Measurements from ENCODE around the gene COBLL1. TPM values are rescaled to one million over a fixed set of nuclear protein-coding genes. Genes with fewer than 3 reads are reported as not detected.

Gene COBLL1
- total and polyA plus RNA-seq, 4 donors, result 12.6 to 31.3 (median 20.6) TPM

DNA sequence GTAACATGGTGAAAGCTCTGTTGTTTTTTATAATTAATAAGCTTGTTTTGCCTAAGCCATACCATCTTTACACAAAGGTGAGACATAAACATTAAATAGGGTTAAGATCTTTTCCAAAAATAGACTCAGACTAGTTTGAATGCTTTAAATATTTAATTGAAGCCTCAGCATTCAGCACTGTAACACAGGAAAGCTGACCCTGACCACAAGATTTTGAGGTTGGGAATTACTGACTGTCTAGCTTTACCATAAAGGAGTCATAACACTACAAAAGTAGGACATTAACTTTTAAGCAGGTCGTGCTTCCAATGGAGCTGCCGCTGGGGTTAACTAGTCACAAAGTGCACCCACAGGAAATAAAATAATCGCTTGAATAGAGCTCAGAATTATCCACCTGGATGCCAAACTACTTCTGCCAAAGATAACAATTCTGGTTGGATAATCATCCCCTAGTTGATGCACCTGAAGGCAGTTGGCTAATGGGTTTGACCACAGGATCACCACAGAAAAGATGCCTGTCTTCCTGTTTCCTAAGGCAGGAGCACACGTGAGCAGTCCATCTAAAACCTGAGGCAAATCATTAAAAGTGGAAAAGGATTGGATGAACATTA is 106.2 kb downstream of the COBLL1 start:
- WGBS (ENCODE audit: insufficient coverage), result 100% methylated on average over 1 of the region's 4 CpGs
- no peak overlapping the region for H3K27ac ChIP-seq (ENCODE audit: low read depth, low read length)

DNA sequence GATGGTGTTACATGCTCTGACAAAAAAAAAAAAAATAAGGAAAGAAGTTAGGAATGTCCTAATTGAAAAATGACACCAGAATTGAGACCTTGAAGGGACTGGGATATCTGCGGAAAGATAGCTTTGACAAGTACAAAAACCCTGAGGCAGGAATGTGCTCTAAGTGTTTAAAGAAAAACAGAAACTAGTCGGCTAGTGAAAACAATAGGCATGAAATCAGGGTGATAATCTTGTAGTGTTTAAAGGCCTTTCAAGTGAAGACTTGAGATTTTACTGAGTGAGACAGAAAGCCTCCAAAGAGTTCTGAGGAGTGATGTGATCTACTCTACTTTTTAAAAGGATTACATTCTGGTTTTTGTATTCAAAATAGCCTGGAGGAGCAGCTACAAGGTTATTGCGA is 107.4 kb downstream of the COBLL1 start:
- WGBS (ENCODE audit: insufficient coverage), result 44% methylated on average over 3 of the region's 3 CpGs
- H3K27ac ChIP-seq (ENCODE audit: low read depth, low read length), result no peak overlapping the region
- H3K36me3 ChIP-seq (ENCODE audit: control insufficient read depth, insufficient read depth, low read length), result no peaks in the 10 kb centered on the region

More for the DNA sequence above, 106.2 kb downstream of the COBLL1 start:
- H3K4me3 ChIP-seq (ENCODE audit: low read depth, low read length), result no peak overlapping the region
- H3K27me3 ChIP-seq (ENCODE audit: control insufficient read depth, insufficient read depth, low read length), result no peaks in the 10 kb centered on the region
- H3K36me3 ChIP-seq (ENCODE audit: control insufficient read depth, insufficient read depth, low read length), result no peaks in the 10 kb centered on the region
- no peaks in the 10 kb centered on the region for H3K9me3 ChIP-seq (ENCODE audit: control insufficient read depth, insufficient read depth, low read length)
- H3K4me1 ChIP-seq (ENCODE audit: control insufficient read depth, insufficient read depth, low read length), result no peaks in the 10 kb centered on the region
- peak in 1 of 6 donors; percentile 13 for DNase-seq (ENCODE audit: low read depth in 4 of 6, low spot score in 6 of 6)

DNA sequence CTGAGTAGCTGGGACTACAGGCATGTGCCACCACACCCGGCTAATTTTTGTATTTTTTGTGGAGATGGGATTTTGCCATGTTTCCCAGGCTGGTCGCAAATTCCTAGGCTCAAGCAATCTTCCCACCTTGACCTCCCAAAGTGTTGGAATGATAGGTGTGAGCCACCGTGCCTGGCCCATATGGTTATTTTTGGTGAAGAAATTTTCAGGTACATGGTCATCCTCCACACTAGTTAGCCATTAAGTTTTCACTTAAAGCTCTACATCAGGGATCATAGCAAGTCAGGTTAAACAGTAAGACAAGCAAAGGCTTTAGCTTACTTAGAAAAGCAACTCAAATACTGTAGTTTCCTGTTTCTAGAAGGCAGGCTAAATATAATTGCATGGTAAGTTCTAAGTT is 116.1 kb downstream of the COBLL1 start:
- Histone ChIP-seq H3K4me3 (ENCODE audit: low read depth, low read length) (no peak overlapping the region), H3K4me1 (ENCODE audit: control insufficient read depth, insufficient read depth, low read length) (no peaks in the 10 kb centered on the region), H3K27ac (ENCODE audit: low read depth, low read length) (no peak overlapping the region), H3K27me3 (ENCODE audit: control insufficient read depth, insufficient read depth, low read length) (no peaks in the 10 kb centered on the region), H3K36me3 (ENCODE audit: control insufficient read depth, insufficient read depth, low read length) (no peaks in the 10 kb centered on the region), H3K9me3 (ENCODE audit: control insufficient read depth, insufficient read depth, low read length) (no peaks in the 10 kb centered on the region)
- no peak for DNase-seq (ENCODE audit: low read depth in 4 of 6, low spot score in 6 of 6)
- no CpG with 5 or more reads among the region's 3 CpGs for WGBS (ENCODE audit: insufficient coverage)

More for the DNA sequence above, 107.4 kb downstream of the COBLL1 start:
- no peak for DNase-seq (ENCODE audit: low read depth in 4 of 6, low spot score in 6 of 6)
- no peaks in the 10 kb centered on the region for H3K27me3 ChIP-seq (ENCODE audit: control insufficient read depth, insufficient read depth, low read length)
- no peaks in the 10 kb centered on the region for H3K9me3 ChIP-seq (ENCODE audit: control insufficient read depth, insufficient read depth, low read length)
- no peak overlapping the region for H3K4me3 ChIP-seq (ENCODE audit: low read depth, low read length)
- H3K4me1 ChIP-seq (ENCODE audit: control insufficient read depth, insufficient read depth, low read length), result no peaks in the 10 kb centered on the region

DNA sequence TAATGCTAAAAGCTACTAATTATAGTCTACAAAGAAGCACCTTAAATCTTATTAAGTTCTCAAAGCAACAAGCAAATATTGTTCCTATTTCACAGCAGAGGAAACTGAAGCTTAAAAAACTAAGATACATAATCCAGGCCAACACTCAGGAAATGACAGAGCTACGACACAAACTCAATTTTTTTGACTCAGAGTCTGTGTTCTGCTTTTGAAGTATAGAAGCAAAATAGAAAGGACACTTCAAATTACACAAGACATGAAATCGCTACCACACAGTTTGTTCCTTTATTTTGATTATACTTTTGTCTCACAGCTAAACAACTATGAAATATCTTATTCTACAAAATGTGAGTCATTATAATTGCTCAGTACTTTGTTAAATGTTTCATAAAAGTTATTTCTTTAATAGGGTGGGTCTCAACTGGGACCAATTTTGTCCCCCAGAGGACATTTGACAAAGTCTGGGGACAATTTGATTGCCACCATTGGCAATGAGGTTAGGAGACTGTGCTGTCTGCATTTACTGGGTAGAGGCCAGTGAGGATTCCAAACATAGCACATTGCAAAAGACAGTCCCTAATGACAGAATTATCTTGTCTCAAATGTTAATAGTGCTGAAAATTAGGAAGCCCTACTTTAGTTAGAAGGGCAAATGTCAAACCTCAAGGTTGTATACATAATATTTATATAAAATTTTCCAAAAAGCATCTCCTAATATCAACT is 118.8 kb downstream of the COBLL1 start:
- WGBS (ENCODE audit: insufficient coverage), result no CpG with 5 or more reads among the region's 2 CpGs
- Histone ChIP-seq H3K4me3 (ENCODE audit: low read depth, low read length) (no peak overlapping the region), H3K4me1 (ENCODE audit: control insufficient read depth, insufficient read depth, low read length) (no peaks in the 10 kb centered on the region), H3K9me3 (ENCODE audit: control insufficient read depth, insufficient read depth, low read length) (no peaks in the 10 kb centered on the region), H3K27ac (ENCODE audit: low read depth, low read length) (no peak overlapping the region), H3K27me3 (ENCODE audit: control insufficient read depth, insufficient read depth, low read length) (no peaks in the 10 kb centered on the region), H3K36me3 (ENCODE audit: control insufficient read depth, insufficient read depth, low read length) (no peaks in the 10 kb centered on the region)
- no peak for DNase-seq (ENCODE audit: low read depth in 4 of 6, low spot score in 6 of 6)

DNA sequence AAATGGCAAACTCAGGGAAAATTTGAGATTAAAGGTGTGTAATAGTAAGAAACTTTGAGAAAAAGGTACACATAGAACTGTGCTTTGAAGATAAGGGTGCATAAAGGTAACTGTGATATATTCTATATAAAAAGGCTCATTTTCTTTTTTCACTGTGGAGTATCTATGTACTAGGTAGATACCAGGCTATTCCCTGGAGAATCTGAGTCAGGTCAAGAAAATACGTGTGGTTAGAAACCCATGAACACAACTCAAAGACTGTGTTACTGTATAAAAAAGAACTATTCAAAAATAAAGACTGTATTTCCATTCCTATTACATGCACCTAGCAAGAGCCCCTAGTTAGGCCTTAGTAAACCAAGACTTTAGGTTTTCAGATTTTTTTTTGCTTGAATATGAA is 120.2 kb downstream of the COBLL1 start:
- Histone ChIP-seq H3K9me3 (ENCODE audit: control insufficient read depth, insufficient read depth, low read length) (no peaks in the 10 kb centered on the region), H3K27me3 (ENCODE audit: control insufficient read depth, insufficient read depth, low read length) (no peaks in the 10 kb centered on the region), H3K27ac (ENCODE audit: low read depth, low read length) (no peak overlapping the region), H3K4me3 (ENCODE audit: low read depth, low read length) (no peak overlapping the region), H3K4me1 (ENCODE audit: control insufficient read depth, insufficient read depth, low read length) (no peaks in the 10 kb centered on the region), H3K36me3 (ENCODE audit: control insufficient read depth, insufficient read depth, low read length) (no peaks in the 10 kb centered on the region)
- no peak for DNase-seq (ENCODE audit: low read depth in 4 of 6, low spot score in 6 of 6)
- WGBS (ENCODE audit: insufficient coverage), result no CpG with 5 or more reads among the region's 1 CpG

- peak in 1 of 6 donors; percentile 29 for DNase-seq (ENCODE audit: low read depth in 4 of 6, low spot score in 6 of 6)
- Histone ChIP-seq H3K4me1 (ENCODE audit: control insufficient read depth, insufficient read depth, low read length) (no peaks in the 10 kb centered on the region), H3K27me3 (ENCODE audit: control insufficient read depth, insufficient read depth, low read length) (no peaks in the 10 kb centered on the region), H3K27ac (ENCODE audit: low read depth, low read length) (peak overlapping the region; percentile 17), H3K9me3 (ENCODE audit: control insufficient read depth, insufficient read depth, low read length) (no peaks in the 10 kb centered on the region), H3K4me3 (ENCODE audit: low read depth, low read length) (no peak overlapping the region), H3K36me3 (ENCODE audit: control insufficient read depth, insufficient read depth, low read length) (no peaks in the 10 kb centered on the region)
- WGBS (ENCODE audit: insufficient coverage), result 60% methylated on average over 1 of the region's 3 CpGs
Observed at GRCh38 chr2:164719996-164720941, 121.4 kb downstream of the COBLL1 start.

DNA sequence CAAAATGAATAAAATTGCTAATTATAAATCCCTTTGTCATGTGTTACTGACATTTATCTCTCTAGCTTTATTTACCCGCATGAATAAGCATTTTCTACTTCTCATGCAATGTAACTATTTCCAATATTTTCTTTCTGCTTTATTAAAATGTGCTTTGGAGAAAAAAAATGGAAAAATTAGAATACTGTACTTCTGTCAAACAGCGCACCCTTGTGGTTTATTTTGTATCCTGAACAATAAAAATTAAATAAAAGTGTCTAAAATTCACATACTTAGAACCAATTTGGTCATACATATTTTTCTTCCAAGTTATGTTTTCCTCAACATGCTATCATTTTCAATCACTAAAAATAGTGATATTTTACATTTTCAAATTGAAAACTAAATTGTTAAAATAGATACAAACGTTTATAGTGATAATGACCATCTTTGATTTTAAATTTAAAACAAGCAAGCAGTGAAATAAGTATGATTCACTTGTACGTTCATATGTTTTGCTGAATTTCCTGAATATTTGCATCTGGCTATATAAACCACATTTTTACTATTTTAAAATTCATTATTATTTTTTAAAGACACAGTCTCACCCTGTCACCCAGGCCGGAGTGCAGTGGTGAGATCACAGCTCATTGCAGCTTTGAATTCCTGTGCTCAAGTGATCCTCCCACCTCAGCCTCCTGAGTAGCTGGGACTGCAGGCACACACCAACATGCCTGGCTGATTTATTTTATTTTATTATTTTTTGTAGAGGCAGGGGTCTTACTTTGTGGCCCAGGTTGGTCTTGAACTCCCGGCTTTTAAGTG is 124.4 kb downstream of the COBLL1 start:
- no CpG with 5 or more reads among the region's 6 CpGs for WGBS (ENCODE audit: insufficient coverage)
- DNase-seq (ENCODE audit: low read depth in 4 of 6, low spot score in 6 of 6), result peak in 5 of 6 donors; percentile 13 to 74 (median 22)

DNA sequence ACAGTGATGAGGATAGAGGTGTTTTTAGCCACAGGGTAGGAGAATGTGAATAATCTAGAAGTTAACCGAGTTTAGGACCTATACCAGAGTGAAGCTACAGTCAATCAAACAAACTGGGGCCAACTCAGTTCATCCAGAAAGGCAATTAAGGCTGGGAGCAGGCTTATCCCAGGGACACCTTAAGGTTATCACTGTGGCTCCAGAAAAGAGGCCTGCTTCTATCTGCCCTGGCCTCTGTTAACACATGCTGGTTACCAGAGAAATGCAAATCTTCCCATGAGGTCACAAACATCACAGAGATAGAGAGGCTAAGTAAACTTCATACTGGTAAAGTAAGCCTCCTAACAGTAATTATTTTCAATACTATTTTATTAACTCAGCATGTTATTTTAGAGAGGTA is 127.2 kb downstream of the COBLL1 start:
- WGBS (ENCODE audit: insufficient coverage), result no CpG with 5 or more reads among the region's 1 CpG
- Histone ChIP-seq H3K4me1 (ENCODE audit: control insufficient read depth, insufficient read depth, low read length) (no peaks in the 10 kb centered on the region), H3K36me3 (ENCODE audit: control insufficient read depth, insufficient read depth, low read length) (no peaks in the 10 kb centered on the region), H3K9me3 (ENCODE audit: control insufficient read depth, insufficient read depth, low read length) (no peaks in the 10 kb centered on the region), H3K27me3 (ENCODE audit: control insufficient read depth, insufficient read depth, low read length) (no peaks in the 10 kb centered on the region), H3K4me3 (ENCODE audit: low read depth, low read length) (no peak overlapping the region), H3K27ac (ENCODE audit: low read depth, low read length) (no peak overlapping the region)
- no peak for DNase-seq (ENCODE audit: low read depth in 4 of 6, low spot score in 6 of 6)

More for the DNA sequence above, 124.4 kb downstream of the COBLL1 start:
- H3K9me3 ChIP-seq (ENCODE audit: control insufficient read depth, insufficient read depth, low read length), result no peaks in the 10 kb centered on the region
- H3K4me1 ChIP-seq (ENCODE audit: control insufficient read depth, insufficient read depth, low read length), result no peaks in the 10 kb centered on the region
- H3K27ac ChIP-seq (ENCODE audit: low read depth, low read length), result no peak overlapping the region
- no peaks in the 10 kb centered on the region for H3K36me3 ChIP-seq (ENCODE audit: control insufficient read depth, insufficient read depth, low read length)
- H3K4me3 ChIP-seq (ENCODE audit: low read depth, low read length), result no peak overlapping the region
- H3K27me3 ChIP-seq (ENCODE audit: control insufficient read depth, insufficient read depth, low read length), result no peaks in the 10 kb centered on the region

DNA sequence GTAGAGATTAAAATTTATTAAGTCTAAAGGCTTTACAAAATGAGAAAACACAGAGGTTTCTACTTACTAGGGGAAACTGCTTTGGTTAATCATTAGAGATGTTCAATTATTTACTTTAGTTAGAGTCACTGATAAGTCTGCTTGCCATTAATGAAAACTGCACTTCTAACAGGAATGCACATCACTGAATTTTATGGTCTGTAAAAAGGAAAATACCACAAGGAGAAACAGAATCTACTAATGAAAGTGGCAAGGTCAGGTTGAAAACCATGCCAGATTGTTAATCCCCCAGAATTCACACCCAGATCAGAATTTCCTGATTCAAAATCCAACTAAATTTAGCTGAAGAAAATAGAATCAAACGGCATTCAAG is 129.9 kb downstream of the COBLL1 start:
- Histone ChIP-seq H3K4me3 (ENCODE audit: low read depth, low read length) (no peak overlapping the region), H3K36me3 (ENCODE audit: control insufficient read depth, insufficient read depth, low read length) (no peaks in the 10 kb centered on the region), H3K27ac (ENCODE audit: low read depth, low read length) (no peak overlapping the region), H3K4me1 (ENCODE audit: control insufficient read depth, insufficient read depth, low read length) (no peaks in the 10 kb centered on the region), H3K27me3 (ENCODE audit: control insufficient read depth, insufficient read depth, low read length) (no peaks in the 10 kb centered on the region), H3K9me3 (ENCODE audit: control insufficient read depth, insufficient read depth, low read length) (no peaks in the 10 kb centered on the region)
- DNase-seq (ENCODE audit: low read depth in 4 of 6, low spot score in 6 of 6), result peak in 1 of 6 donors; percentile 41
- no CpG with 5 or more reads among the region's 1 CpG for WGBS (ENCODE audit: insufficient coverage)

Data from spinal cord (tissue), 10 donors.